Stimulated activated CD4-positive, alpha-beta T cell treated with anti-CD3 and anti-CD28 coated beads, Interleukin-12 subunit alpha, Interleukin-12 subunit beta, amount 100 ng/mL, for 48 hours (primary cell): ENCODE data around the gene SLC12A3.

Experiments used
- DNase-seq, 3 donors: peaks; one replicate each; pipeline ENCODE4 v3.0.0-alpha.2; 2020; ENCODE audit warnings: low read depth in 2 of 3, low spot score in 1 of 3

SLC12A3 gene

DNA sequence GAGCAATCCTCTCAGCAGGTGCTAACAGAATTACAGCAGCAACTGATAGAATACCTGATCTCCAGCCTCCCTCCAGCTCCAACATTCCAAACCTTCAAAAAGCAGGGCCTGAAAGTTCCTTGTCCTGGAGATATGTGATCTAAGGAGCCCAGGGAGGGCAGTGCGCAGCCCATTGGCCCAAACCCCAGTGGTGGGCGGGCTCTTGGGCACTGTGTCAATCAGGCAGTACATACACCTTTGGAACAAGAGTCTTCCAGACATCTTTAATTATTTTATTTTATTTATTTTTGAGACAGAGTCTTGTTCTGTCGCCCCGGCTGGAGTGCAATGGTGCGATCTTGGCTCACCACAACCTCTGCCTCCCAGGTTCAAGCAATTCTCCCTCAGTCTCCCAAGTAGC lies 24.2 kb downstream of the SLC12A3 start:
- DNase-seq, result no peak

DNA sequence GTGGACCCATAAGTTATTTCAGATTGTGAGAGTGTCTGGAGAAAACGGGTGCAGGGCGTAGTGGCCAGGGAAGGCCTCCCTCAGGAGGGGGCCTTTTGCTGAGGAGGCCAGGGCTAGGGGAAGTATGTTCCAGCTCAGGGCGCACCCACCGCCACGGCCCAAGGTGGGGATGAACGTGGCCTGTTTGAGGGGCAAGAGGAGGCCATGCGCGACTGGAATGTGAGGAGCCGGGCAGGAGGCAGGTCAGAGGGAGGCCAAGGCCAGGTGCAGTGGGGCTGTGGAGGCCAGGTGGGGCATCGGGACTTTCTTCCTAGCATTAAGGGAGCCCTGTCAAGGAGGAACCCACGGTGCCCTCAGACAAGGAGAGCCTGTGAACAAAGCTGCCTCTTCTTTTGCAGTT lies 26.7 kb downstream of the SLC12A3 start:
- DNase-seq, result no peak

DNA sequence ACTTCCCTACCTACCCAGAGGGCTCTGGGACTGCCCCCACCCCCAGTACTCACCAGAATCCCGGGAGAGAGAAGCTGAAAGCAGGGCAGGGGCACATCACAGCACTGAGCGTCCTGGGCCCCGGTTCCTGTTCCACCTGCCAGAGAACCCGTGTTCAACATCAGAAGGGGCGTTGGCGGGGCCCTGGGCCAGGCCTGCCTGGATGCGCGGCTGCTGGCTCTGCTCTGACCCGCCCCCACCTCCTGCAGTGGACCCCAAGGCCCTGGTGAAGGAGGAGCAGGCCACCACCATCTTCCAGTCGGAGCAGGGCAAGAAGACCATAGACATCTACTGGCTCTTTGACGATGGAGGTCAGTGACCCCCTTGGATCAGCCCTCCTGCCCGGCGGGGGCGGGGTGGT lies 27.7 kb downstream of the SLC12A3 start:
- no peak for DNase-seq

DNA sequence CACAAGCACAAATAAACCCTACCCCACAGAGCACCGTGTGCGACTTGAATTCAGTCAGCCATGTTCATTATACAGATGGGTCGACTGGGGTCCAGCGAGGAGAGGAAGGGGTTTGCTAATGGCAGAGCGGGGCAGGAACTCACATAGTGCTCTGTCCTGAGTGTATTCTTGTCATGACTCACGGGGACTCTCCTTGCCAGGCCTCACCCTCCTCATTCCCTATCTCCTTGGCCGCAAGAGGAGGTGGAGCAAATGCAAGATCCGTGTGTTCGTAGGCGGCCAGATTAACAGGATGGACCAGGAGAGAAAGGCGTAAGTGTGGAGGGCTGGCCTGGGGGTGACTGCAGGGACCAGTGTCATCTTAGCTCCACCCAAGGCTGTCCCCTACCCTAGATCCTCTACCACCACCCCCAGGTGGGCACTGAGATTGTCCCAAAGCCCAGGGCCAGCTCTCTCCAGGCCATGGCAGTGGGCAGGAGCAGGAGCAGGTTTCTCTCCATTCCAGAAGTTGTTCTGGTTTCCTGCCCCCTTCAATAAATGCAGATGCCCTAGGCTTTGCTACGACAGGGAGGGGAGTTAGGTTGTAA lies 29.4 kb downstream of the SLC12A3 start:
- DNase-seq, result no peak

DNA sequence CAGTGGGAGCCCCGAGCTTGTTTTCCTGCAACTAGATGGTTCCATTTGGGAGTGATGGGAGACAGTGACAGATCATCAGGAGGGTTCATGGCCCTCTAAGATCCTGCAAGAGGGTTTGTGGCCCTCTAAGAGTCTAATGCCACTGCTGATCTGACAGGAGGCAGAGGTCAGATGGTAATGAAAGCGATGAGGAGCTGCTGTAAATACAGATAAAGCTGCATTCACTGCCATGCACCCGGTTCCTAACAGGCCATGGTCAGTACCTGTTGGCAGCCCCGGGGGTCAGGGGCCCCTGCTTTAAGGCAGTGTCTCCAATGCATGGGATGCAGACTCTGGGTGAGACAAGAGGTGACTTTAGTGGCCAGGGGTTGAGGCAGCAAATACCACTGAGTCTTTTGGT lies 30.8 kb downstream of the SLC12A3 start:
- no peak for DNase-seq

DNA sequence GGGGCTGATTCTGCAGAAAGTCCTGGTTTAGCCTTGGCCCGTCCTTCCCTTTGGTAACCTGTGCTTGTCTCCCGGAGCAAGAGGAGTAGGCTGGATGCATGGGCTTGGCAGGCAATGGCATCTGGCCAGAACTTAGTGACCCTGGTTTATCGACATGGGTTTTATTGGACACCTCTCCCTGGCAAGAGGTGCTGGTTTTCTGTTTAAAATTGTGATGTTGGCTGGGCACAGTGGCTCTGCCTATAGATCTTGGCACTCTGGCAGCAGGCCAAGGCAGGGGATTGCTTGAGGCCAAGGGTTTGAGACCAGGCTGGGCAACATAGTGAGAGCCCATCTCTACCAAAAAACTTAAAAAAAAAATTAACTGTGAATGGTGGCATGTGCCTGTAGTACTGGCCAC lies 31.2 kb downstream of the SLC12A3 start:
- DNase-seq, result no peak

DNA sequence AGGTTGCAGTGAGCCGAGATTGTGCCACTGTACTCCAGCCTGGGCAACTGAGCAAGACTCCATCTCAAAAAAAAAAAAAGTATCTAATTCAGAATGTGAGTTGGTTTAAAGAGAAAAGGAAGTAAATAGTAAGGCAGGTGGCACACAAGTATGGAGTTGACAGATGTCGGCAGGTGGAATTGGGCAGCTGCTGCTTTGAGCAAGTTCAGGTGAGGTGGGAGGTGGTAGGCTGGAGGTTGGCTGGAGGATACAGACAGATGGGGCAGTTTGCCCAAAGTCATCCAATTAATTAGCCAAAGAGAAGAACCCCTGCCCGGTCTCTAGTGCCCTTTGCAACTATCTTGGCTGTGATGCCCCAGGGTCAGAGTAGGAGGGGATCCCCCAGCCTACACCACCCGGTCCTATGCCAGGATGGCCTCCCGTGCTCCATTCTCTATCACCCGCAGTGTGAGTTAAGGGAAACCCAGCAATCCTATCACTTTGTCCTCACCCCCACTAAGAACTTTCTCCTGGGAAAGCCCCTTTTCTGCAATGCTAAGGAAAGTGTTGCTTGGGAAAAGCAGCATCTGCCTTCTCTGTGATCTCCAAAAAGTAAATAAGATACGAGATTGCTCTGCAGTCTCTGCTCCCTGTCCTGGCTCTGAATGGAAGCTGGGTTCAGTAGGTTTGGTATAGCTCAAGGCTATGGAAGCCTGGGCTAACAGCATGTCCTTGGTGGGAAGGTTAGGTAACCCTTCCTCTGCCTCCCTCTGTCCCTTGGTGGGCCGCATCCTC lies 32.2 kb downstream of the SLC12A3 start:
- no peak for DNase-seq

DNA sequence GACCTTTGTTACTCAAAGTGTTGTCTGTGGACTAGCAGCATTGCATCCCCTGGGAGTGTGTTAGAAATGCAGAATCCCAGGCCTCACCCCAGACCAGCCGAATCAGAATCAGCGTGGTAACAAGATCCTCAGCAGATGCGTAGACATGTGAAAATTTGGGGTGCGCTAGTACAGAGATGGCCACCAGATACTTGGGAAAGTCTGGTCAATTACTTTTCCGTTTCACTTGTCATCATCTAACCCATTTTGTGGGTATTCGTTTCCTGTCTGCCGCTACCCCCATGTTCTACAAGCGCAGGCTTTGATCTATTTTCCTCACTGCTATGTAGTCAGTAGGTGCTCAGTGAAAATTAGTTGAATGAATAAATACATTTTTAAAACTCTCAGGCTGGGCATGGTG lies 33.8 kb downstream of the SLC12A3 start:
- no peak for DNase-seq

DNA sequence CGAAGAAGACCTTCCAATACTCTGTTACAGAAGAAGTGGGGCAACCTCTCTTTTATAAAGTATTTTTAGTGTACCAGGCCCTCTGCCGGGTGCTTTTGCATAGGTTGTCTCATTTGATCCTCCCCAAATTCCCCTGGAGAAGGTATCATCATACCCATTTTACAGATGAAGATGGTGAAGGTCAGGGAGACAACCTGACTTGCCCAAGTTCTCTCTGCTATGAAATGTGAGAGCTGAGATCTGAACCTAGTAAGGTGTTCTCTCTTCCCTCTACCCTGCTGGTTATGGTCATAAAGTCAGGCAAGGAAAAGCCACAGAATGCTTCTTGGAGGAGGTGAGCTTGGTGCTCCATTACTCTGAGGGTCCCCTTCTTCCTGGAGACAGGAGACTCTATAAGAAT lies 38.9 kb downstream of the SLC12A3 start:
- DNase-seq, result no peak

DNA sequence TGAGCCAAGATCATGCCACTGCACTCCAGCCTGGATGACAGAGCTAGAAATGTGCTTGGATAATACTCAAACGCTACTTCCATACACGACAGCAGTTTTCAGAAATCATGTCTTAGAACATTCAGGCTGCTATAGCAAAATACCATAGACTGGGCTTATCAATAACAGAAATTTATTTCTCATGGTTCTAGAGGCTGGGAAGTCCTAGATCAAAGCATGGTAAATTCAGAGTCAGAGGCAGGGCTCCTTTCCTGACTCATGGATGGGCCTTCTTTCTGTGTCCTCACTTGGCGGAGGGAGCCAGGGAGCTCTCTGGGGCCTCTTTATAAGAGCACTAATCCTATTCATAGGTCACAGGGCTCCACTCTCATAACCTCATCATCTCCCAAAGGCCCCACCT lies 42.4 kb downstream of the SLC12A3 start:
- DNase-seq, result no peak

DNA sequence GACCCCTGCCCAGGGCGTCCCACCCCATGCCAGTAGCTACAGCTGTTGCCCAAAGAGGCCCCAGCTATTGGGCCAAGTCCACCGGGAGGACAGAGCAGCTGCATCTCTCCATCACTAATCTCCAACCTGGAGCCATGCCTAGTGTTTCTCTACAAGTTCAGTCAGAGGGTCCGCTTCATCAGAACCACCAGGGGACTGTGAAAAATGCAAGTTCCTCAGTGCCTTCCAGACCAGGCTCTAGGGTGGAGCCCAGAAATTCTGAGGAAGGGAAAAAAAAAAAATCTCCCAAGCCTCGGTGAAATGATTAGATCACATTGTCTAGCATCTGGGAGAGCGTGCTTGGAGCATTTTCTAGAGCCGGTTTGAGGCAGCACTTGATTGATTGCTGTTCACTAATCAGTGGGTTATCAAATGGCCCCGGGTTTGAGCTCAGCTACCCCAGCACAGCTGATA lies 44.5 kb downstream of the SLC12A3 start:
- DNase-seq, result no peak

DNA sequence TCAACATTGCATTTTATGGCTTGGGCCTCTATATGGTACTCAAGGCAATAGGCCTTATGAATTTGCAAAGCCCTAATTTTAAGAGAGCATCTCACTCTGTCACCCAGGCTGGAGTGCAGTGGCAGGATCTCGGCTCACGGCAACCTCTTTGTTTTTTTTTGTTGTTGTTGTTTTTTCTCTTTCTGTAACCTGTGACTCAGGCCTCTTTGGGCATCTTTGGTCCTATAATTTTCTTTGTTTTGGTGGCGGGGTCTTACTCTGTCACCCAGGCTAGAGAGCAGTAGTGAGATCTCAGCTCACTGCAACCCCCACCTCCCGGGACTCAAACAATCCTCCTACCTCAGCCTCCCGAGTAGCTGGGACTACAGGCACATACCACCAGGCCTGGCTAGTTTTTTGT lies 45.1 kb downstream of the SLC12A3 start:
- no peak for DNase-seq

DNA sequence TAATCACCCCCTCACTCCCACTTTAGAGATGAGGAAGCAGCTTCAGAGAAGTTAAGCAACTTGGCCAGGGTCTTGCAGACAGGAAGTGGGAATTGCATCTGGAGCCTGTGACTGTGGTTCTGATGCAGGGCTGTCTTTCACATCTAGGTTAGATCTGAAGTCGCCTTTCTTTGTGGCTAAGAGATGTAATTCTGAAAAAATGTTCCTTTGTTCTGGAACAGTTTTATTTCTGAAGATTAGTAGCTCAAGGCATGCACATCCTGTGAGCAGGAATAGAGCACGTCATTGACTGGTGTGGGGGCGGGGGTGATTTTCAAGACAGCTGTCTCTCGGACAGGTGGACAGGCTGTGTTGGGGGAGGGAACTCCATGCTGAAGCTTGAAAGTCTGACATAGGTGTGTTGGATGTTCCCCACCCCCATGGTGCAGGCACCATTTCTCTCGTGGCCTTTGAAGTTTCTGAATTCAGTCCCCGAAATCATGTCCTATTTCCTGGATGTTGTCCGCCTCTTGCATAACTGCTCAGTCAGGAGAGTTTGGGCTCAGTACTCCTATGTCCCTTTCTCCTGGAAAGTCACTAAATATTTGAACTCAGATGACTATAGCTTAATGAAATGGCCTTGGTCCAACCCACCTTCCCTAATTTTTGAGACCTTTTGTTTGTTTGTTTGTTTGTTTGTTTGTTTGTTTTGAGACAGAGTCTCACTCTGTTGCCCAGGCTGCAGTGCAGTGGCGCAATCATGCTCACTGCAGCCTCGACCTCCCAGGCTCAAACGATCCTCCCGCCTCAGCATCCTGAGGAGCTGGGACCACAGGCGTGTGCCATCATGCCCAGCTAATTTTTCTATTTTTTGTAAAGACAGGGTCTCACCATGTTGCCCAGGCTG lies 45.9 kb downstream of the SLC12A3 start:
- peak in 1 of 3 donors; percentile 34 for DNase-seq

DNA sequence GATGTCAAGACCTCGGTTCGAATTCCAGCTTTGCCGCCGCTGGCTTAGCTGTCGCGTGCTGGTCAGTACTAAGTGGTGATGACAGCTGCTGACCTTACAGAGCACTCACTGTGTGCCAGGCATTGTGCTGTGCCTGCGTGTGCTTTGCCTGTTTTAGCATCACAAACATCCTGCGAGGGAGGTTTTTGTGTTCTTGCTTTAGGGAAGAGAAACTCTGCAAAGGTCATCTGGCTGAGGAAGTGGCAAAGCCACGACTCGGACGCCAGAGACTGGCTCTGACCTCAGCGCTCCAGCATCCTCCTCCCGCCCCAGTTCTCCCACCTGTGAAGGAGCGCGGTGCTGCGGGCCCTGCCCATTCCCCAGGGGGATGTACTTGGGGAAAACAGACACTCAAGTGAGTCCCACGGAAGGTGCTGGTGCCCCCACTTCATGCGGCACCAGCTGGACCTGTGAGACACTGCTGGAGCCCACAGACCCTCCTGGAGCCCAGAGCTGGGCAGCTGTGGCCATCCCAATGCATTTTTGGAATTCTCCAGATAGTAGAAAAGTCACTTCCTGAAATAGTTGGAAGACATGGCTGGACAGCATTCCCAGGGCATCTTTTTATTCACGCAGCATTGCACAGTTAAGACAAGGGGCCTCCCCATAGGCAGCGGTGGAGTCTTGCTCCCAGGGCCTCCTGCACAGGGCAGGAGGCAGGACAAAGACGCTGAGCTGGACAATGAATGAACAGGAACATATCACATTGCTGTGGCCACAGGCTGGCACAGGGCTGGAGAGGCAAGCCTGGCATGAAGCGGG lies 47.0 kb downstream of the SLC12A3 start:
- no peak for DNase-seq

DNA sequence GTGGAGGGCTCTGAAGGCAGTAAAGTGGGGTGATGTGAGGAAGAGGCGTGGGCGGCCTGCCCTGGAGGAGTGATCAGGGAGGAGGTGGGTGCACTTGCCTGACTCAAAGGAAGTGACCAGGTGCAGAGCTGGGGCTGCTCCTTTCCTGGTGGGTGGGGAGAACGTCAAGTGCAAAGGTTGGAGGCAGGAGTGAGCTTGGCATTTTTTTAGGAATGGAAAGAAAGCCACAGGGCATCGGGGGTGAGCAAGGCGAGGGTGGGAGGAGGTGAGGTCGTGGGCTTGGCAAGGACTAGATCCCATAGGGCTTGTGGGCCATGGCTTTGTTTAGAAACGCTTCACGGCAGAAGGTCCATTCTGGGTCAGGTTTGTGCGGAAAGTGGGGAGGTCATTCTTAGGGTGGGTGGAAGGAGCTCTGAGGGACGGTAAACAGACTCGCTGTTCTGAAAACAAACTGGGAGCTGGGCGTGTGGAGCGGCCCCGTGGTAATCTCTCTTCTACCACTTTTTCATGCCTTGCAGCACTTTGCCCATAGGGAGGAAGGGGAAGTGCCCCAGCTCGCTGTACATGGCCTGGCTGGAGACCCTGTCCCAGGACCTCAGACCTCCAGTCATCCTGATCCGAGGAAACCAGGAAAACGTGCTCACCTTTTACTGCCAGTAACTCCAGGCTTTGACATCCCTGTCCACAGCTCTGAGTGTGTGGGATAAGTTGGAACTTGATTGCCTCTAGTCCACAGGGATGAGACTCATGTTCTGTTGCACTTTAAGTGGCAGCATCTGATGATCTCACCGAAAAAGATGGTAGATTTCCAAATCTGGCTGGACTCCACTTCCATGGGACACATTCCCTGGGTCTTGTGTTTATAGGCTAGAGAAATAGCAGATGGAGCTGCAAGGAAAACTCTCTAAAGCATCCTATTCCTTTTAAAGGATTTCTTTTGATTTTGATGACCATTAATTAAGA lies 48.0 kb downstream of the SLC12A3 start:
- DNase-seq, result no peak

DNA sequence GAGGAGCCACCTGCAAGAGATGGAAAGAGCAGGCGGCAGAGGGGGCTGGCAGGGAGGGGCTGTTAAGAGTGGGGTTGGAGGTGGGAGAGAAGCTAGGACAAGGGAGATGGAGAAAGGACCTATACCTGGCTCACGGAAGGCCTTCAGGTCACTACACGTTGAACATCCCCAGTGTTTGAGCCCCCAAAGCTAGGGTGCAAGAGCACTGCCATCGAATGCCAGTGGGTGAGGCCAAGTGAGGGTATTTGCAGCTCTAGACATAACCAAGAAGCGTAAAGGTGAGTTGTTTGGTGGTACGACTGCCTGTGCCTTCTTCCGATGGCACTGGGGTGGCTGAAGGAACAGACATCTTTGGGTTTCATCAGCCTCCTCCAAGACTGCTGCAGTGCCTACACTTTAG lies 49.9 kb downstream of the SLC12A3 start:
- DNase-seq, result no peak

DNA sequence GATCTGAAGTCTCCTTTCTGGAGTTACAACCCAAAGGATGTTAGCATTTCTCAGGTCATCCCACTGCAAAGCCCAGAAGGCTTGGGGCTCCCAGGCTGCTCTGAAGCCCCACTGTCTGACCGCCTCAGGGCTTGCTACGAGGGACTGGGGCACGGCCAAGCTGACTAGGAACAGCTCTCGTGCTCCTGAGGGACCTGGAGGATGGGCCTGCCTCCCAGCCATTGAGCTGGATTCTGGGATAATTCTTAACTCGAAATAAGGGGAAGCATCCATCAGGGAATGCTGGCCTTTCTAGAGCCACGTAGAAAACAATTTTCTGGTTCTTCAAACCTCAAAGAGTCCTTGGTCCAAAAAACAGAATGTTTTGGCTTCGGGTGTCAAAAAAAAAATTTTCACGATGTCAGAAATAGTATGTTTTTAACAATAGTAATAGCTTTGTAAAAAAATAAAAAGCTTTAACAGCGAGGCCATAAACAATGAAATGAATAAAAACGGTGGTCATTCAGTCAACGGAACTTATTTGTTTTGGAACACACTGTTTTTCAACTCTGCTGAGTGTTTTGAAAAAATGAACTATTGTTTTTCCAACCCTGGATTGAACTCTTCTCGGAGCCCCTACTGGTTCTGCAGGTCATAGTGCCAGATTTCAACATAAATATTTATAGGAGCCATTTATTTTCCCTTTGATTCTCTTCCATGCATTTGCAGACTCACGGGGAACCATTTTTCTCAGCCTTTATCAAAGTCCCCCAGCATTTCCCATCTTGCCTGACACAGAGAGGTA lies 50.5 kb downstream of the SLC12A3 start:
- no peak for DNase-seq

DNA sequence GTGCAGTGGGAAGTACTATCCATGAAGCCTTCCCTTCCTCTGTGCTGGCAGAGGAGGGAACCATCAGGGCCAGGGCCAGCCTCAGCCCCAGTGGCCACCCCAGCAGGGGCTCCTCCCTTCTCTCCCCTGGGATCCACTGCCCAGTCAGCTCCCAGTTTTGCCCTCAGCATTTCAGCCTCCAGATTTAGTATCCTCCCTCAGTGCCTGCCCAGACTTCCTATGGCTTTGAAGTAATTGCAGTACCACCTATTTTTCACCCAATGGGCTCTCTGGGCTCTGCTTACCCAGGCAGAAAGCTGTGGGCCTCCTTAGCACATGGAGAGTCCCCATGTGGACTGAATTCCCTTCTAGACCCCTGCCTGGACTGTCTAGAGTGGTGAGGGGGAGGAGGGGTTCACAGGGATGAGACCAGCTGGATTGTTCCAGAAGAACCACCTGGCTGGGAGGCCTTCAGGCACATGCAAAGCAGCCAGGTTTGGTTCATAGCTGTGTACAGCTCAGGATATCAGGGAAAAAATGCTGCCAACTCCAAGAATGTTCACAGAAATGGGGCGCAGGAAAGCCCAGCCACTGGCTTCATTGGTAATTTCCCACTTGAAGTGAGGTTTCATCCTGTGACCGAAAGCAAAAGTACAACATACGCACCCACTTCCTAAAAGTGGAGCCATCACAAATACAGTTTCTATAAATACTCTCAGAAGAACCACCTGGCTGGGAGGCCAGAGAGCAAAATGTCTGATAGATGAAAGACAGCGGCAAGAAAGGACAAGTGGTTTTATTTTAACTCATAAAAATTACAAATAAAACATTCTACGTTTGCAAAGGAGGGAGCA lies 51.8 kb downstream of the SLC12A3 start:
- no peak for DNase-seq
